H54 (cell line): ENCODE data around the gene DAPK2.
"Not testable (repeated sequence)": the region's sequence is repeated elsewhere in the genome, so short reads cannot be mapped to it uniquely, and the experiment has no call there.

Experiments used
- DNase-seq: peaks from one replicate; pipeline ENCODE4 v3.0.0; 2011; ENCODE audit warnings: low spot score, mixed read lengths; ENCODE audit not compliant: insufficient read length
- FAIRE-seq: peaks from 3 replicates; lab custom pipeline; 2011; peaks lifted over from hg19 to GRCh38; lab: Jason Lieb, UNC
- POLR2A ChIP-seq: IDR thresholded peaks from 2 replicates; pipeline ENCODE4 v1.6.1; 2011; ENCODE audit warnings: low read depth, mild to moderate bottlenecking, low read length

Gene DAPK2

GRCh38 chr15:64070965-64071851, 24.9 kb upstream of the DAPK2 start:
- FAIRE-seq (peak; percentile 89), DNase-seq (peak; percentile 54)
- TF ChIP-seq POLR2A = no peak

- DNase-seq (no peak), FAIRE-seq (no peak)
- TF ChIP-seq POLR2A = no peak
These were observed 23.8 kb upstream of the DAPK2 start for GRCh38 chr15:64070106-64070505.

GRCh38 chr15:64068133-64068532, 21.8 kb upstream of the DAPK2 start:
- FAIRE-seq = no peak
- no peak for TF ChIP-seq POLR2A
- no peak for DNase-seq

GRCh38 chr15:64067564-64068030, 21.3 kb upstream of the DAPK2 start:
- DNase-seq = peak; percentile 35
- no peak for TF ChIP-seq POLR2A
- no peak for FAIRE-seq

GRCh38 chr15:64066451-64066850, 20.2 kb upstream of the DAPK2 start:
- DNase-seq (no peak), FAIRE-seq (no peak)
- TF ChIP-seq POLR2A = no peak

- no peak for TF ChIP-seq POLR2A
- FAIRE-seq = no peak
- DNase-seq = no peak
These were observed 14.4 kb upstream of the DAPK2 start for GRCh38 chr15:64060716-64061115.

- not testable (repeated sequence) for FAIRE-seq, DNase-seq
These were observed 12.8 kb upstream of the DAPK2 start for GRCh38 chr15:64059104-64059503.

GRCh38 chr15:64058279-64058678, 12.0 kb upstream of the DAPK2 start:
- no peak for TF ChIP-seq POLR2A
- FAIRE-seq (no peak), DNase-seq (no peak)

GRCh38 chr15:64053674-64054073, 7.4 kb upstream of the DAPK2 start:
- DNase-seq, FAIRE-seq: not testable (repeated sequence)

GRCh38 chr15:64052925-64053491, 6.7 kb upstream of the DAPK2 start:
- TF ChIP-seq POLR2A = no peak
- FAIRE-seq = no peak
- DNase-seq = no peak

GRCh38 chr15:64051407-64052259, 5.3 kb upstream of the DAPK2 start:
- no peak for FAIRE-seq
- no peak for TF ChIP-seq POLR2A
- DNase-seq = no peak

- no peak for DNase-seq
- no peak for TF ChIP-seq POLR2A
- FAIRE-seq = no peak
These were observed 4.8 kb upstream of the DAPK2 start for GRCh38 chr15:64051093-64051402.

- FAIRE-seq = no peak
These were observed 4.2 kb upstream of the DAPK2 start for GRCh38 chr15:64050281-64051092.

More at GRCh38 chr15:64050281-64051092, 4.2 kb upstream of the DAPK2 start:
- no peak for DNase-seq
- no peak for TF ChIP-seq POLR2A
